NOMO-1 treated with DMSO at 0.1 percent for 48 hours (cell line): Measurements from ENCODE around the gene GLIPR1L1.
"Not testable (repeated sequence)": the region's sequence is repeated elsewhere in the genome, so short reads cannot be mapped to it uniquely, and the experiment has no call there.

ENCODE experiments used
- DNase-seq: peaks from one replicate; lab custom pipeline; 2025; ENCODE audit not compliant: unreplicated experiment; lab: John Stamatoyannopoulos, UW

The GLIPR1L1 gene

GRCh38 chr12:75334384-75335030, at the start of gene GLIPR1L1:
Gene GLIPR1L1 (plus strand): TSS chr12:75334670. CDS start chr12:75334729, 59 bp downstream.
- DNase-seq = peak; percentile 76

- DNase-seq = no peak
Measured at GRCh38 chr12:75288860-75289259, 45.6 kb upstream of the GLIPR1L1 start.

- DNase-seq = no peak
Measured at GRCh38 chr12:75289753-75290152, 44.7 kb upstream of the GLIPR1L1 start.

GRCh38 chr12:75291014-75291413, 43.5 kb upstream of the GLIPR1L1 start:
- no peak for DNase-seq

GRCh38 chr12:75294336-75294735, 40.1 kb upstream of the GLIPR1L1 start:
- DNase-seq = no peak

GRCh38 chr12:75294797-75295196, 39.7 kb upstream of the GLIPR1L1 start:
- no peak for DNase-seq

GRCh38 chr12:75302225-75302624, 32.2 kb upstream of the GLIPR1L1 start:
- no peak for DNase-seq

- DNase-seq = no peak
Measured at GRCh38 chr12:75302781-75303180, 31.7 kb upstream of the GLIPR1L1 start.

- no peak for DNase-seq
Measured at GRCh38 chr12:75305412-75306332, 28.8 kb upstream of the GLIPR1L1 start.

GRCh38 chr12:75308279-75308678, 26.2 kb upstream of the GLIPR1L1 start:
- no peak for DNase-seq

GRCh38 chr12:75311369-75311768, 23.1 kb upstream of the GLIPR1L1 start:
- DNase-seq = no peak

- no peak for DNase-seq
Measured at GRCh38 chr12:75315518-75315917, 19.0 kb upstream of the GLIPR1L1 start.

- no peak for DNase-seq
Measured at GRCh38 chr12:75317784-75318183, 16.7 kb upstream of the GLIPR1L1 start.

- DNase-seq = no peak
Measured at GRCh38 chr12:75322464-75322863, 12.0 kb upstream of the GLIPR1L1 start.

GRCh38 chr12:75323663-75324062, 10.8 kb upstream of the GLIPR1L1 start:
- no peak for DNase-seq

- no peak for DNase-seq
Measured at GRCh38 chr12:75327642-75328041, 6.8 kb upstream of the GLIPR1L1 start.

- DNase-seq = peak; percentile 76
Measured at GRCh38 chr12:75329918-75330826, 4.3 kb upstream of the GLIPR1L1 start, which contains the start of gene CAPS2. Gene CAPS2 (minus strand): TSS chr12:75330324. CDS start chr12:75326498, 3,826 bp downstream.

- no peak for DNase-seq
Measured at GRCh38 chr12:75337905-75338304, 3.4 kb downstream of the GLIPR1L1 start.

GRCh38 chr12:75341873-75342272, 7.4 kb downstream of the GLIPR1L1 start:
- no peak for DNase-seq

- DNase-seq = no peak
Measured at GRCh38 chr12:75345531-75345930, 11.1 kb downstream of the GLIPR1L1 start.

GRCh38 chr12:75346215-75346614, 11.7 kb downstream of the GLIPR1L1 start:
- DNase-seq = not testable (repeated sequence)
